ENCODE measurements around the gene ADSS1. TPM values are rescaled to one million over a fixed set of nuclear protein-coding genes. Genes with fewer than 3 reads are reported as not detected.

The ADSS1 gene
- 20.7 TPM for total RNA-seq (ENCODE audit: insufficient read depth, low replicate concordance)

DNA sequence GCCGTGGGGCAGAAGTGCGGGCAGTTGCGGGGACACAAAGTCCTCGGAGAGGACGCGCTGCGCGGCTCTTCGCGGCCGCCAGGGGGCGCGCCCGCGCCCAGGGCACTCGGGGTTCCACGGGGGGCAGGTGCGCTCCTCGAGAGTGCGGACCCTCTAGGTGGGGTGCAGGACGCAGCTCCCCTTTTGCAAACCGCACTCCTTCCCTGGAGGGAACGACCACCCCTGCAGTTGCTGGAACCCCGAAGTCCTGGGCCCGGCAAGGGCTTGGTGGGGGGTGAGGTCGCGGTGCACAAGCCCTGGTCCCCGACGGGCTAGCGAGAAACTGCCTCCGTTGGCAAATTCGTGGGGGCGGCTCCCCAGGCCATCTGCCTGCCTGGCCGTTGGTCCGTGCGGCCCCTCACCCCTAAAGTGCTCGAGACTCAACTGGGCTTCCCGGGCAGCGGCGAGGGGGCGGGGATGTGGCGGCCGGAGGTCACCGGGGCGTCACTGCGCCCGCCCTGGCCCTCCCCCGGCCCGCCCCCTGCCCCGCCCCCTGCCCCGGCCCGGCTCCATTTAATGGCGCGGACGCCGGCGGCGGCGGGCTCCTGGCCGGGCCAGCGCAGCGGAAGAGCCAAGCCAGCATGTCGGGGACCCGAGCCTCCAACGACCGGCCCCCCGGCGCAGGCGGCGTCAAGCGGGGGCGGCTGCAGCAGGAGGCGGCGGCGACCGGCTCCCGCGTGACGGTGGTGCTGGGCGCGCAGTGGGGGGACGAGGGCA, at the start of gene ADSS1:
Gene ADSS1 (plus strand): TSS at position 579 of the 756 bp plus-strand sequence. CDS start 42 bp downstream, at position 621.
- DNase-seq (ENCODE audit: low spot score): peak; percentile 56

DNA sequence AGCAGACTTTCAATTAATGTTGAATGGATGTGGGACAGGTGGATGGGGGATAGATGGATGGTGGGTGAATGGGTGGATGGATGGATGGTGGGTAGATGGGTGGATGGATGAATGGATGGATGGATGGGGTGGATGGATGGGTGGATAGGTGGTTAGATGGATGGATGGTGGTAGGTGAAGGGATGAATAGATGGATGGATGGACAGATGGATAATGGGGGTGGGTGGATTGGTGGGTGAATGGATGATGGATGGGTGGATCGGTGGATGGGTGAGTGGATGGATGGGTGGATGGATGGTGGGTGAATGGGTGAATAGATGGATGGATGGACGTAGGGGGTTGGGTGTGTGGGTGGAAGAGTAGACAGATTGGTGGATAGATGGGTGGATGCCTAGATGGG, 48.6 kb upstream of the ADSS1 start:
- DNase-seq (ENCODE audit: low spot score): no peak

- DNase-seq (ENCODE audit: low spot score): no peak
Observed at GRCh38 chr14:104676130-104676693, 47.8 kb upstream of the ADSS1 start.

GRCh38 chr14:104676694-104677511, 47.1 kb upstream of the ADSS1 start:
- DNase-seq (ENCODE audit: low spot score): no peak

DNA sequence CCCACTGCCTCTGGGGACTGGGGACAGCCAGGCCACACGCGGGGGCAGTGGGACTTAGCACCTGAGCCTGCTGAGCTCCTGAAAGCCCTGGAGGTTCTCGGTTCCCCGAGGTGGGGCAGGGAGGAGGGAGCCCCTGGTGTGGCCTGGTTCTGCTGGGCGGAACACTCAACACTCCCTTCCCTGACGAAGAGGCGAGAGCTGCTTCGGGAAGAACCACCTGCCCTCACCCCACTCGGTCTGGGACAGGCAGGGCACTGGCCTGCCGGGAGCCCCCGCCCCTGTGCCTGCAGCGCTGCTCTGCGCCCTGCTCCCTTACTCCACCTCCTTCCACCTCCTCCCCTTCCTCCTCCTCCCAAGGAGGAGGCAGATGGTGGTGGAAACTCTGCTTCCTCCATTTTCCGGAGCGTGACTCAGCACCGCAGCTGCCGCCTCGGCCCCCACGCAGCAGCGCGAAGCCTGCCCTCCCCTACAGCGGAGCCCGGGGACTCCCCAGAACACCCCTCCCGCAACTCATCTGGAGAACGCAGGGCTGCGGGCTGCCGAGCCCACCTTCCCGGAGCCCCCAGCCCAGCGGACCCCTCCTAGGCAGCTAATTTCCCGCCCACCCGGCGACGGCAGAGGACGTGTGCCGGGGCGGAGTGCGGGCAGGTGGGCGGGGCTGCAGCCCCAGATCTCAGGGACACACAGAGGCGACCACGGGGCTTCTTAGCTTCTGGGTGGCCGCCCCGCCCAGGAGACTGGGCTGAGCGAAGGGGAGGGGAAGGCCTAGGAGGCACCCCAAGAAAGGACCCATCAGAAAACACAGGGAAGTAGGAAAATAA, 46.3 kb upstream of the ADSS1 start:
- DNase-seq (ENCODE audit: low spot score): peak; percentile 93

DNA sequence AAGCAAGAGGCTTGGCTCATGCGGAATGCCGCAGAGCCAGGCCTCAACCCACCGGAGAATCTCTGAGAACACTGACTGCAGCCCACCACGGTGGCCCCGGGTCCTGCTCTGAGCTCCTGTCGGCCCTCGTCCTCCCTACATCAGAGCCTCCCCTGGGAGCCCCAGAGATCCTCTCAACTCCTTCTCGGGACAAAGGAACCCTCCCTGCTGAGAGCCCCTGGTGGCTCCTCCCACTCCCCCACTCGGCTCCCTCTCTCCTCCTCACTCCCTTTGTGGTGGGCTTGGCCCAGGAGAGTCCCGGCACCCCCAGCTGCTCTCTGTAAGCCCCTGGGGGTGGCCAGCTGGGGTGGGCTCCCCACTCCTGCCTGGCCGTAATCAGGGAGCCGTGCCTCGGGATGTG, 45.7 kb upstream of the ADSS1 start:
- peak; percentile 58 for DNase-seq (ENCODE audit: low spot score)

DNA sequence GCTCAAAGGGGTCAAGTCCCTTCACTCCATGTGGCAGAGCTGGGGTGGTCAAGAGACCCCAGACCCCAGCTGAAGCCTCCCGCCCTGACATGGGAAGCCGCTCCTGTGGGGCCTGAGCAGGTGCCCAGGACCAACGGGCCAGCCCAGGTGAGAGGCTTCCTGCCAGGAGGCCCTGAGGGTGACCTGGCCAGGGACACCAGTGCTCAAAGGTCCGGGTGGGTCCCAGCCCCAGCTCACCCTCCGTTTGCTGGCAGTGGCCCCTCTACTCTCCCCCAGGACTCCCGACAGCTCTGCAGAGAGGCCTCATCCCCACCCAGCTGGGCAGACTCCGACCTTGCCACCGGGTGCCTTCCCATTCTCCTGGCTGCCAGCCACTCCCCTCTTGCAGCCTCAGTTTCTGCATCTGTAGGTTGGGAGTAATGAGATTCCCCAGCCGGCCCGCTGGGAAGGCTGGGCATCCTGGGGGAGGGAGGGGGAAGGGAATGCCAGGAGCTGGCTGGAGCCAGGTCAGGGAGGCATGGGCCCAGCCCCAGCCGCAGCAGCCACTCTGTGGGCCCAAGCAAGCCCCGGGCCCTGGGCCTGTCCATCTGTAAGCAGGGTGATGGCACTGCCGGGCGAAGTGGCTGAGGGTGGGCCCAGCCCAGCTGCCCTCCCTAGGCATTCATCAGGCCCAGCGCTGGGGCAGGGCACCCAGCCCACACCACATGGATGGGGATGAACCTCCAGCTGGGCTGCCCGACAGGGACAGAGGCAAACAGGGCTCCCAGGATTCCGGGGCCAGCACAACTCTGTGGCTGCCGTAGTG, 44.9 kb upstream of the ADSS1 start:
- DNase-seq (ENCODE audit: low spot score): no peak

DNA sequence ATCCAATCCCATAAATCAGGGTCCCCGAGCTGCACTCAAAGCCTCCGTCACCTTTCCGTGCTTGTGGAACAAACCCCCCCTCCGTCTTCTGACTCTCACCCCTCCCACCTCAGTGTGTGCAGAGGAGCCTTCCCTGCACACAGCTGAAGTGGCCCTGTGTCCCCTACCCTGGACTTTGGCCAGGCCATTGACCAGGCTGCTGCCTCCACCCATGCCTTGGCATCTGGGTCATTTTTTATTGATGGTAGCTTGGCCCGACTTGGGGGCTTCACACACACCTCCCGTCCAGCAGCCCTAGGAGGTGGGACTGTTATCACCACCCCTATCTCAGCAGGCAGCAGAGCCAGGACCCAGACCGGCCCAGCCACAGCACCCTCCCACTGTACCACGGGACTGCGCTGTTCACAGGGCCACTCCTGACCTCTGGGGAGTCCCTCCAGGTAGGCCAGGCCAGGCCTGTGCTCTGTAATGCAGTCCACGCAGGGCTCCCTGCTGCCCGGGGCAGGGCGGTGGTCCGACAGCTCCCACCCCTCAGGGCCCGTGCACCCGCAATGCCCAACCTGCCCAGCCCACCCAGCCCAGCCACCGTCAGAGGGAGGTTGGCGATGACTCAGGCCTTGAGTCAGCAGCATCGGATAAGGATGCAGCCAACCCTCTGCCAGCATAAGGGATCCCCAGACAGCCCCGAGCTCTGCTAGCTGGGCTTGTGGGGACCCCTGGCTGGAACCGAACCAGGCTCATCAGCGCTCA, 43.8 kb upstream of the ADSS1 start:
- peak; percentile 79 for DNase-seq (ENCODE audit: low spot score)

DNA sequence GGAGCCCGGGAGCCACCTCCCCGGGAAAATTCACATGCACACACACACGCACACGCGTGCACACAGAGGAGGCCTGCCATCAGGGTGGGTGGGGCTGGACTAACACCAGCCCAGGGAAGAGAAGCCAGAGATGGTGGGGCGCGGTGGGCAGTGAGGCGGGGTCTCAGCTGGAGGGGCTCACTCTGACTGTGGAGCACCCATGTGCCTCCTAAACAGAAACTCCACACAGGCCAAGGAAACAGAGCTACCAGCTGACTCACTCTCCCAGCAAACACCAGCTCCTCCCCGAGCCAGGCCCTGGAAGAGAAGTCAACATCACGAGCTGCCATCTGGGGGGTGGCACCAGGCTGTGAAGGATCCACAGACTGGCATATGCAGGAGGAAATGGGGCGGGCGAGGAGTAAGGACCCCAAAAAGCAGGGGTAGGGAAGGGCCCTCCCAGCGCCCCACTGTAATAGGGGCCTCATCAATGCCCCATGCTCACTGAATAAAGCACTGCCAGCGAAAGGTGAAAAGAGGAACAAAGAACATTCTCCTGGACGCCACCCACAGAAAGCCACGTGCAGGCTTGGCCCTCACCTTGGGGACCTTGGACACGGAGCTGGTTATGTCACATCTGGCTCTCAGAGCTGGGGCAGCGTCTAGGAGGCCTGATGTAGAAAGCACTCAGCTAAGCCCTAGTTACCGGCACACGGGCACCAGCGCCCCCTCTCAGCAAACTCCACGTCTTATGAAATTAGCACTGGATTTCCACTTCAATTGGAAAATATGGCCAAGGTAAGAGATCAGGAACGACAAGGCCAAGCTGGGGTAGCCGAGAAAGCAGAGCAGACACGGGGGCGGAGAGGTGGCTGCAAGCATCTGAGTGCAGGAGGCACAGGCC, 43.0 kb upstream of the ADSS1 start:
- peak; percentile 79 for DNase-seq (ENCODE audit: low spot score)

DNA sequence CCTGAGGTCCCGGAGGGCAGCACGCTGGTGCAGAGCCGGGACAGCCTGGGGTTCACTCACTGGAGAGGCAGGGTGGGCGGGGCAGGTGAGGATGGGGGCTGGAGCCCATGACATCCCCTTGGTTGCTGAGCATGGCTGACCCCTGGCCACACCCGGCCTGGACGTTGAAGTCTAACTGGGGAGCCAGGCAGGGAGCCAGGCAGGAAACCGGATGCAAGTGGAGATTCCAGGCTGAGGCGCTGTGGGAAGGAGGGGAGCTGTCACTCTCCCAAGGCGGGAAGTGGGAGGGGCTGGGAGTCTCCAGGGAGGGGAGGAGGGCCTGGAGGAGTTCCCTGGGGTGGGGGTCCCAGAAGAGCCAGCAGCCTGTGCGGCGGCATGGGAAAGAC, 42.3 kb upstream of the ADSS1 start:
- DNase-seq (ENCODE audit: low spot score): peak; percentile 94

GRCh38 chr14:104682107-104682593, 41.9 kb upstream of the ADSS1 start:
- peak; percentile 62 for DNase-seq (ENCODE audit: low spot score)

GRCh38 chr14:104683653-104684448, 40.2 kb upstream of the ADSS1 start:
- DNase-seq (ENCODE audit: low spot score): no peak

DNA sequence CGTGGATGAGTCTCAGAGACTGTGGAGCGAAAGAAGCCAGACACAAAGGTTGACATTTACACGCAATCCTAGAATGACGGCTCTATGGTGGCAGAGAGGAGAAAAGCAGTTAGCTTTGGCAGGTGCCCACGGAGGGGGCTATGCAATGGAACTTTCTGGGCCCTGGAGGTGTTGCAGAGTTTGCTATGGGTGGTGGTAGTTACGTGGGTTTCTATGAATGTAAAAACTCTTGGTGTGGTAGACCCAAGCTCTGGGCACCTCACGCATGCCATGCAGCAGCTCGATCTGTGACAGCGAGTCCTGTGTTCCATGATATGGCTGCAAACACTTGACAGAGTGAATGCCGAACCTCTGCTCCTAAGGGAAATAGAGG, 39.6 kb upstream of the ADSS1 start:
- DNase-seq (ENCODE audit: low spot score): no peak

GRCh38 chr14:104685216-104685997, 38.6 kb upstream of the ADSS1 start:
- no peak for DNase-seq (ENCODE audit: low spot score)

DNA sequence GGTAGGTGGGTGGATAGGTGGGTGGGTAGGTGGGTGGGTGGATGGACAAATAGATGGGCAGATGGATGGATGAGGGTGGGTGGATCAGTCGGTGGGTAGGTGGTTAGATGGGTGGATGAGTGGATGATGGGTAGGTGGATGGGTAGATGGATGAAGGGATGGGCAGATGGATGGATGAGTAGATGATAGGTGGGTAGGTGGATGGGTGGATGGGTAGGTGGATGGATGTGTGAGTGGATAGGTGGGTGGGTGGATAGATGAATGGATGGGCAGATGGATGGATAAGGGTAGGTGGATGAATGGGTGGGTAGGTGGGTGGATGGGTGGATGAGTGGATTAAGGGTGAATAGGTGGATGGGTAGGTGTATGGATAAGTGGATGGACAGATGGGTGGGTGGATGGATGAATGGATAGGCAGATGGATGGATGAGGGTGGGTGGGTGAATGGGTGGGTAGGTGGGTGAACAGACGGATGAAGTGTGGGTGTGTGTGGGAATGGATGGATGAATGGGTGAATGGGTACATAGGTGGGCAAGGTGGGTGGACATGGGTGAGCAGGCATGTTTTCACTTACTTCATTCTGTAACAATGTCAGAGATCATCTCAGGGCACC, 37.9 kb upstream of the ADSS1 start:
- DNase-seq (ENCODE audit: low spot score): no peak

DNA sequence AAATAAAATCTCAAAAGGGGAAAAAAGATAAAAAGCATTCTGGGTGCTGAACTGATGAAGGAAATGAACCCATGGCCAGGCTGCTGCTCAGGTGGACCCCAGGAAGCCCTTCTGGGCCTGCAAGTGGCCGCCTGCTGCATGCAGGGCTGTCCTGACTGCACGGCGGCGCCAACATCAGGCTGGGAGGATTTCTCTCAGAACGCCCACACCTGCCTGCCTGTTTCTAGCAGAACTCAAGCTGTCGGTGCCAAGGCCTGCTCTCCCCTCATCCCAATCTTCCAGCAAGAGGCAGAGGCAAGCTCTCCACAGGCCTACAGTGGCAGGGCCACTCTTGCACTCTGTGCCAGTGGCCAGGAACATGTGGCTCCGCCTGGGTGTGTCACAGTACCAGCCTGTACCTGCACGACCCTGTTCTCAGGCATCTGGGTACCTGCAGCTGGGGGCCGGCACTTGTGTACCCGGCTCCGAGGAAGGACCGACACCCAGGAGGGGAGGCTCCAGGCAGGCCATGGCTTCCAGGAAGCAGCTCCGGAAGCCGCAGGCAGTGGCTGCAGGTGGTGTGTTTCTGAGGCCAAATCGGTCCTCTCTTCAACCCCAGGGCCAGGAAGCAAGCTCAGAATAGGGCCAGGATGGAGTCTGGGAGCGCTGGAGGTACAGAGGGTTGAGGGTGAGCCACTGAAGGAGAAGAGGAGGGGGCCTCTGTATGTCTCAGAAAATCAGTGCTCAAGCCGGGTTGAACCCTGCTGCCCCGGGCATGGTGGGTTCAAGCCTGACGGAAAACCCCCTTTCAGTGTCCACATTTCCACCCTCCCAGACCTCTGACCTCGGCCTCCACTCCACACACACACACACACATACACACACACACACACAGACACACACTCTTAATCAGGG, 37.2 kb upstream of the ADSS1 start:
- DNase-seq (ENCODE audit: low spot score): no peak

Measured in umbilical cord (tissue), 2 donors.